ENCODE measurements around the gene JAGN1. TPM values are rescaled to one million over a fixed set of nuclear protein-coding genes. Genes with fewer than 3 reads are reported as not detected.

The JAGN1 gene
- total and polyA plus RNA-seq, 2 donors (not counting 1 experiment from before 2014, with no cell fraction given), result 20.3 to 25.7 TPM

GRCh38 chr3:9898467-9899241 lies 8.2 kb downstream of the JAGN1 start:
- Mint-ChIP-seq H3K9me3 (ENCODE audit: insufficient read depth) (no peaks in the 10 kb centered on the region), H3K4me1 (peaks cover 18% of the 10 kb centered on the region), H3K27me3 (peaks cover 4% of the 10 kb centered on the region), H3K27ac (peak overlapping the region; percentile 73), H3K4me3 (no peak overlapping the region)
- ATAC-seq (ENCODE audit: low read depth), result no peak
- Histone ChIP-seq H3K36me3 (replicated peaks in 1 of 2; ENCODE audit: control extremely low read depth in 1 of 2, control insufficient read depth in 1 of 2, extremely low read depth in 1 of 2, insufficient read depth in 2 of 2, low read length in 1 of 2) (peaks cover 3% of the 10 kb centered on the region in 2 experiments), H2AFZ (ENCODE audit: insufficient read depth, low read depth, low read length, poor library complexity, severe bottlenecking) (no peak overlapping the region), H3K4me3 (ENCODE audit: control extremely low read depth in 1 of 5, extremely low read depth in 1 of 5, insufficient read depth in 1 of 5, low read depth in 2 of 5, low read length in 4 of 5) (no peak overlapping the region), H4K20me1 (ENCODE audit: control insufficient read depth, insufficient read depth, low read length, poor library complexity, severe bottlenecking) (no peaks in the 10 kb centered on the region), H3K4me1 (ENCODE audit: control insufficient read depth in 2 of 2, insufficient read depth in 2 of 2, low read length in 2 of 2) (peaks cover 5 to 10% of the 10 kb centered on the region in 2 donors), H3K9me3 (ENCODE audit: control extremely low read depth in 1 of 3, control insufficient read depth in 2 of 3, insufficient read depth in 1 of 3, low read length in 2 of 3) (no peaks in the 10 kb centered on the region), H3K9ac (ENCODE audit: low read length) (no peak overlapping the region), H3K27me3 (replicated peaks in 1 of 4; ENCODE audit: control extremely low read depth in 1 of 4, control insufficient read depth in 3 of 4, insufficient read depth in 4 of 4, low read length in 3 of 4) (no peaks in the 10 kb centered on the region), H3K27ac (ENCODE audit: low read length in 2 of 2) (no peak overlapping the region), H3K4me2 (replicated peaks; ENCODE audit: low read depth, low read length, poor library complexity, severe bottlenecking) (no peak overlapping the region), H3K79me2 (ENCODE audit: control insufficient read depth, insufficient read depth, low read length) (peaks cover 52% of the 10 kb centered on the region)
- TF ChIP-seq EZH2 (IDR thresholded peaks at IDR 0.05; ENCODE audit: borderline replicate concordance, insufficient read depth, low read depth, low read length, poor library complexity, severe bottlenecking) (no peak), CTCF (IDR thresholded peaks at IDR 0.05) (no peak)
- no peak for DNase-seq
- ChIA-PET POLR2A (no interaction called here), CTCF (no interaction called here)
- intact Hi-C loops (cut with micrococcal nuclease), result no loop called here
- WGBS (ENCODE audit: insufficient coverage), result 98% methylated on average over 6 of the region's 8 CpGs

- CTCF ChIA-PET, result no interaction called here
- no peaks in the 10 kb centered on the region for H3K9me3 Mint-ChIP-seq (ENCODE audit: insufficient read depth)
- WGBS (ENCODE audit: insufficient coverage), result 97% methylated on average over 3 of the region's 3 CpGs
These were observed 8.9 kb downstream of the JAGN1 start for GRCh38 chr3:9899289-9899791.

More at GRCh38 chr3:9899289-9899791, 8.9 kb downstream of the JAGN1 start:
- H3K9ac ChIP-seq (ENCODE audit: low read length), result no peak overlapping the region
- Mint-ChIP-seq H3K4me1 (peaks cover 12% of the 10 kb centered on the region), H3K27ac (no peak overlapping the region), H3K27me3 (peaks cover 4% of the 10 kb centered on the region), H3K4me3 (no peak overlapping the region)
- H2AFZ ChIP-seq (ENCODE audit: insufficient read depth, low read depth, low read length, poor library complexity, severe bottlenecking), result no peak overlapping the region
- H3K9me3 ChIP-seq (ENCODE audit: control extremely low read depth in 1 of 3, control insufficient read depth in 2 of 3, insufficient read depth in 1 of 3, low read length in 2 of 3), result no peaks in the 10 kb centered on the region
- no peaks in the 10 kb centered on the region for H3K27me3 ChIP-seq (replicated peaks in 1 of 4; ENCODE audit: control extremely low read depth in 1 of 4, control insufficient read depth in 3 of 4, insufficient read depth in 4 of 4, low read length in 3 of 4)
- TF ChIP-seq EZH2 (IDR thresholded peaks at IDR 0.05; ENCODE audit: borderline replicate concordance, insufficient read depth, low read depth, low read length, poor library complexity, severe bottlenecking) (no peak), CTCF (IDR thresholded peaks at IDR 0.05) (no peak)
- intact Hi-C loops (cut with micrococcal nuclease), result no loop called here
- no peak overlapping the region for H3K4me2 ChIP-seq (replicated peaks; ENCODE audit: low read depth, low read length, poor library complexity, severe bottlenecking)
- H3K79me2 ChIP-seq (ENCODE audit: control insufficient read depth, insufficient read depth, low read length), result peaks cover 48% of the 10 kb centered on the region
- H3K36me3 ChIP-seq (replicated peaks in 1 of 2; ENCODE audit: control extremely low read depth in 1 of 2, control insufficient read depth in 1 of 2, extremely low read depth in 1 of 2, insufficient read depth in 2 of 2, low read length in 1 of 2), result no peaks in the 10 kb centered on the region
- POLR2A ChIA-PET, result no interaction called here
- DNase-seq, result no peak
- no peak overlapping the region for H3K4me3 ChIP-seq (ENCODE audit: control extremely low read depth in 1 of 5, extremely low read depth in 1 of 5, insufficient read depth in 1 of 5, low read depth in 2 of 5, low read length in 4 of 5)
- H4K20me1 ChIP-seq (ENCODE audit: control insufficient read depth, insufficient read depth, low read length, poor library complexity, severe bottlenecking), result no peaks in the 10 kb centered on the region
- H3K27ac ChIP-seq (ENCODE audit: low read length in 2 of 2), result no peak overlapping the region
- ATAC-seq (ENCODE audit: low read depth), result no peak
- peaks cover 0 to 8% of the 10 kb centered on the region in 2 donors for H3K4me1 ChIP-seq (ENCODE audit: control insufficient read depth in 2 of 2, insufficient read depth in 2 of 2, low read length in 2 of 2)

Measured in B cell (primary cell).